ENCODE measurements around the gene LDHA. TPM values are rescaled to one million over a fixed set of nuclear protein-coding genes. Genes with fewer than 3 reads are reported as not detected.

LDHA gene
- total and polyA plus RNA-seq, 9 of the 15 experiments (the other 6 are each of a cell fraction or from before 2014, with no cell fraction given), result 535 to 3,001 (median 926) TPM

GRCh38 chr11:18369398-18369797, 25.0 kb upstream of the LDHA start:
- Histone ChIP-seq H3K27me3 (ENCODE audit: control insufficient read depth in 2 of 2, insufficient read depth in 2 of 2, low read length in 2 of 2) (no peaks in the 10 kb centered on the region), H3K4me2 (ENCODE audit: insufficient read depth, low read length) (no peak overlapping the region), H4K20me1 (replicated peaks; ENCODE audit: control insufficient read depth, insufficient read depth, low read length) (no peaks in the 10 kb centered on the region), H2AFZ (ENCODE audit: low read depth, low read length) (no peak overlapping the region), H3K9me1 (ENCODE audit: control insufficient read depth, insufficient read depth, low read length) (no peaks in the 10 kb centered on the region), H3K9me3 (replicated peaks; ENCODE audit: control insufficient read depth, insufficient read depth, low read depth, low read length) (no peaks in the 10 kb centered on the region), H3K4me1 (replicated peaks in 1 of 2; ENCODE audit: control insufficient read depth in 2 of 2, insufficient read depth in 2 of 2, low read length in 2 of 2) (peaks cover 0 to 7% of the 10 kb centered on the region in 2 experiments; a peak in 2 of 5 replicates), H3K79me2 (ENCODE audit: control insufficient read depth, insufficient read depth, low read length) (no peaks in the 10 kb centered on the region), H3K27ac (ENCODE audit: extremely low read depth, low read depth, low read length) (no peak overlapping the region), H3K9ac (ENCODE audit: insufficient read depth in 1 of 2, low read depth in 2 of 2, low read length in 2 of 2) (no peak overlapping the region), H3K36me3 (ENCODE audit: control insufficient read depth, insufficient read depth, low read length) (peaks cover 36% of the 10 kb centered on the region), H3K4me3 (no peak overlapping the region)
- DNase-seq (ENCODE audit: extremely low read depth in 1 of 4, low spot score in 3 of 4) (no peak), ATAC-seq (no peak), FAIRE-seq (no peak)
- ChIA-PET POLR2A (interaction anchor here (1.9 kb wide), 1 partner anchor 26 kb away, joined by 6 read pairs; the partner anchor contains the start of gene LDHA), CTCF (ENCODE audit: low intra/inter-chr PET ratio) (no interaction called here)
- no TSS peak for BruUV-seq (replicated peaks)
- intact Hi-C loops (cut with micrococcal nuclease) (no loop called here), in situ Hi-C loops (cut with MboI) (no loop called here)
- no peak for TF ChIP-seq HNRNPK (IDR thresholded peaks at IDR 0.05; ENCODE audit: low read depth, low read length, poor library complexity, severe bottlenecking)
- TF ChIP-seq HDAC2 (IDR thresholded peaks at IDR 0.05), result no peak
- TF ChIP-seq, protein P1, sequence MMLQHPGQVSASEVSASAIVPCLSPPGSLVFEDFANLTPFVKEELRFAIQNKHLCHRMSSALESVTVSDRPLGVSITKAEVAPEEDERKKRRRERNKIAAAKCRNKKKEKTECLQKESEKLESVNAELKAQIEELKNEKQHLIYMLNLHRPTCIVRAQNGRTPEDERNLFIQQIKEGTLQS (IDR thresholded peaks at IDR 0.05), result no peak
- TF ChIP-seq, protein P1 (CRISPR knock-in tag; conservative IDR thresholded peaks at IDR 0.05), result no peak
- TF ChIP-seq ATF1 (CRISPR knock-in tag; IDR thresholded peaks at IDR 0.05), result no peak
- TF ChIP-seq ATF1 (tag; IDR thresholded peaks at IDR 0.05), result no peak
- TF ChIP-seq CHCHD3 (CRISPR knock-in tag; IDR thresholded peaks at IDR 0.05), result no peak
- WGBS (ENCODE audit: insufficient coverage, low coverage, missing lambda C conversion rate), result 51% methylated on average over 2 of the region's 2 CpGs
